Ishikawa (cell line): ENCODE measurements around the gene PTPRM.

ENCODE experiments used
- CEBPB ChIP-seq: IDR thresholded peaks from 2 replicates; pipeline ENCODE4 v1.6.1; 2012
- CREB1 ChIP-seq: IDR thresholded peaks from 2 replicates; pipeline ENCODE4 v1.6.1; 2012; ENCODE audit warnings: low read depth
- EGR1 ChIP-seq: IDR thresholded peaks from 2 replicates; pipeline ENCODE4 v1.6.1; 2012
- EP300 ChIP-seq: IDR thresholded peaks from 2 replicates; pipeline ENCODE4 v1.6.1; 2012; ENCODE audit warnings: borderline replicate concordance
- FOXM1 ChIP-seq: IDR thresholded peaks from 2 replicates; pipeline ENCODE4 v1.6.1; 2012; ENCODE audit warnings: low read depth, borderline replicate concordance
- MAX ChIP-seq: IDR thresholded peaks from 2 replicates; pipeline ENCODE4 v1.6.1; 2012
- NFIC ChIP-seq: IDR thresholded peaks from 2 replicates; pipeline ENCODE4 v1.6.1; 2012
- RAD21 ChIP-seq: IDR thresholded peaks from 2 replicates; pipeline ENCODE4 v1.6.1; 2012; ENCODE audit warnings: low read depth
- TAF1 ChIP-seq: IDR thresholded peaks from 2 replicates; pipeline ENCODE4 v1.6.1; 2012; ENCODE audit warnings: low read depth, mild to moderate bottlenecking
- TCF12 ChIP-seq: IDR thresholded peaks from 2 replicates; pipeline ENCODE4 v1.6.1; 2012; ENCODE audit warnings: low read depth
- TEAD4 ChIP-seq: IDR thresholded peaks from 2 replicates; pipeline ENCODE4 v1.6.1; 2012
- USF1 ChIP-seq: IDR thresholded peaks from 2 replicates; pipeline ENCODE4 v1.6.1; 2012
- YY1 ChIP-seq: IDR thresholded peaks from 2 replicates; pipeline ENCODE4 v1.6.1; 2012; ENCODE audit warnings: low read depth
- ZBTB7A ChIP-seq: IDR thresholded peaks from 2 replicates; pipeline ENCODE4 v1.6.1; 2012; ENCODE audit warnings: low read depth
- TF ChIP-seq, protein P1 (sequence below): IDR thresholded peaks from 2 replicates; pipeline ENCODE4 v1.6.1; 2012; ENCODE audit warnings: low read depth, mild to moderate bottlenecking

Gene PTPRM

GRCh38 chr18:7590826-7591560, 23.9 kb downstream of the PTPRM start:
- no peak for TF ChIP-seq TCF12
- TF ChIP-seq CEBPB, result no peak
- no peak for TF ChIP-seq TEAD4
- no peak for TF ChIP-seq FOXM1
- TF ChIP-seq EGR1, result no peak
- TF ChIP-seq YY1, result no peak
- TF ChIP-seq RAD21, result no peak
- TF ChIP-seq, protein P1, sequence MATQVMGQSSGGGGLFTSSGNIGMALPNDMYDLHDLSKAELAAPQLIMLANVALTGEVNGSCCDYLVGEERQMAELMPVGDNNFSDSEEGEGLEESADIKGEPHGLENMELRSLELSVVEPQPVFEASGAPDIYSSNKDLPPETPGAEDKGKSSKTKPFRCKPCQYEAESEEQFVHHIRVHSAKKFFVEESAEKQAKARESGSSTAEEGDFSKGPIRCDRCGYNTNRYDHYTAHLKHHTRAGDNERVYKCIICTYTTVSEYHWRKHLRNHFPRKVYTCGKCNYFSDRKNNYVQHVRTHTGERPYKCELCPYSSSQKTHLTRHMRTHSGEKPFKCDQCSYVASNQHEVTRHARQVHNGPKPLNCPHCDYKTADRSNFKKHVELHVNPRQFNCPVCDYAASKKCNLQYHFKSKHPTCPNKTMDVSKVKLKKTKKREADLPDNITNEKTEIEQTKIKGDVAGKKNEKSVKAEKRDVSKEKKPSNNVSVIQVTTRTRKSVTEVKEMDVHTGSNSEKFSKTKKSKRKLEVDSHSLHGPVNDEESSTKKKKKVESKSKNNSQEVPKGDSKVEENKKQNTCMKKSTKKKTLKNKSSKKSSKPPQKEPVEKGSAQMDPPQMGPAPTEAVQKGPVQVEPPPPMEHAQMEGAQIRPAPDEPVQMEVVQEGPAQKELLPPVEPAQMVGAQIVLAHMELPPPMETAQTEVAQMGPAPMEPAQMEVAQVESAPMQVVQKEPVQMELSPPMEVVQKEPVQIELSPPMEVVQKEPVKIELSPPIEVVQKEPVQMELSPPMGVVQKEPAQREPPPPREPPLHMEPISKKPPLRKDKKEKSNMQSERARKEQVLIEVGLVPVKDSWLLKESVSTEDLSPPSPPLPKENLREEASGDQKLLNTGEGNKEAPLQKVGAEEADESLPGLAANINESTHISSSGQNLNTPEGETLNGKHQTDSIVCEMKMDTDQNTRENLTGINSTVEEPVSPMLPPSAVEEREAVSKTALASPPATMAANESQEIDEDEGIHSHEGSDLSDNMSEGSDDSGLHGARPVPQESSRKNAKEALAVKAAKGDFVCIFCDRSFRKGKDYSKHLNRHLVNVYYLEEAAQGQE, result no peak

DNA sequence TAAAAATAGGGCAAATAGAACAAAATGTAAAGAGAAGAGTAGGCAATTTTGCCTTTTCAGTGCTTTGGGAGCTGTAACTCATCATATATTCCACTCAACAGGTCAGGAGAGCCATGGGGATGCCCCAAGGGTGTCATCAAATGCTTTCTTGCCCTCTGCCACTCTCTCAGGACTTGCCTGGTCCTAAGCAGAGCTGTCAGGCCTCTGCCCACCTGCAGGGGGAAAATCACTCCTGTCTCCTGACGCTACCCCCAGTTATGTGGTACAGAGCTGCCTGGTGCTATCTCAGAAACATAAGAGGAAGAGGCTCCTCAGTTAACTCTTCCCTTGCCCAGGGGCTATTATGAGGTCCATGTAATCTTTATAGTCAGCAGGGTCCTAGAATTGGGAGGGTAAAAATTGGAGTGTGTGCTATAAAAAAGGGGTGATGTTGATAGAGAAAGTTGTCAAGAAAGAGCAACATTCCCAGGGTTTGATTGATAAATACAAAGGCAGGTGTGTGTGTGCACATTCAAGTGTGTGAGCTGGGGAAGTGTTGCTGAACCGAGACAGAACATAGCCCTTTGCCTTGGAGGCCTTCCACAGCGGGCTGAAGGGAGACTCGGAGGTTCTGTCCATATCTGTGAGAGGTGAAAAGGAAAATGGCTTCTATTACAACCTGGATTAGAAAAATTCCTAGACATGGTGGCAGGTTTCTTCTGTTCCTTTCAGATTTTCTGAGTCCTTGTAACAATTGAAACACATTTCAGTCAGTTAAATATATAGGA, 25.4 kb downstream of the PTPRM start:
- TF ChIP-seq TCF12, result no peak

DNA sequence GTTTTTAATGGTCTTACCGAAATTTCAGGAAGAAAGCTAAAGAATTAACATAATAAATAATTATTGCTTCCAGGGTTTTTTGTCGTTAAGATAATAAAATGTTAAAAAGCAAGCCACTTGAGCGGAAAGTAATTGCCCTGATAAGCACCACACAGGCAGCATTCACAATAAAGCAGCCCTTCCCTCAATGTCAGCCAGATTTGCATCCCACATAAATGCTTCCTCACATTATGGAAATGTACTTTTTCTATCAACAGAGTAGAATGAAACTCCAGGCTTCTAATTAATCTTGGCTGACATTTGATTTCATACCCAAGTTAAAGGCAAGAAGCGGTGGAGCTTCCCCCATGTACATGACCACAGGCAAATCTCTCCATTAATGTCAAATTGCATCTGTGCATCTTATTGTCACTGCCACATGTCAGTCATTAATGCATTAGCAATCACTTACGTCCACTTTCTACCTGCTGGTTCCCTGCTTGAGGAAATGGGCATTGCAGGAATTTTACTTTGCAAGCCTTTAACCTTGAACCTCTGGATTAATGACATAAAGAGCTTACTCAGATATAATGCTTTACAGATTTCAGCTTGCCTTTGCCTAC, 26.2 kb downstream of the PTPRM start:
- no peak for TF ChIP-seq CEBPB
- no peak for TF ChIP-seq YY1
- TF ChIP-seq NFIC, result no peak
- no peak for TF ChIP-seq FOXM1
- no peak for TF ChIP-seq TEAD4
- no peak for TF ChIP-seq TCF12
- no peak for TF ChIP-seq TAF1

- TF ChIP-seq USF1, result no peak
- no peak for TF ChIP-seq EP300
- no peak for TF ChIP-seq CREB1
- TF ChIP-seq YY1, result no peak
- no peak for TF ChIP-seq CEBPB
- TF ChIP-seq EGR1, result no peak
- no peak for TF ChIP-seq RAD21
- no peak for TF ChIP-seq TEAD4
- no peak for TF ChIP-seq TAF1
Measured at GRCh38 chr18:7596147-7596546, 29.0 kb downstream of the PTPRM start.

- TF ChIP-seq, protein P1, result no peak
- TF ChIP-seq NFIC (no peak), RAD21 (no peak), TCF12 (no peak), YY1 (no peak), FOXM1 (no peak), TAF1 (no peak), CREB1 (no peak), MAX (no peak), EP300 (no peak), TEAD4 (no peak), ZBTB7A (no peak), USF1 (no peak), EGR1 (no peak), CEBPB (no peak)
Measured at GRCh38 chr18:7597500-7597899, 30.4 kb downstream of the PTPRM start.
